Erythroblast (primary cell): ENCODE measurements around the gene NKAIN2.

Experiments
- GATA1 ChIP-seq: IDR thresholded peaks from 2 replicates; pipeline ENCODE4 v1.6.1; 2011; ENCODE audit warnings: low read depth, mild to moderate bottlenecking, control low read depth, low read length, moderate library complexity
- POLR2A ChIP-seq: IDR thresholded peaks from 2 replicates; pipeline ENCODE4 v1.6.1; 2011; ENCODE audit warnings: mild to moderate bottlenecking, low read length

DNA sequence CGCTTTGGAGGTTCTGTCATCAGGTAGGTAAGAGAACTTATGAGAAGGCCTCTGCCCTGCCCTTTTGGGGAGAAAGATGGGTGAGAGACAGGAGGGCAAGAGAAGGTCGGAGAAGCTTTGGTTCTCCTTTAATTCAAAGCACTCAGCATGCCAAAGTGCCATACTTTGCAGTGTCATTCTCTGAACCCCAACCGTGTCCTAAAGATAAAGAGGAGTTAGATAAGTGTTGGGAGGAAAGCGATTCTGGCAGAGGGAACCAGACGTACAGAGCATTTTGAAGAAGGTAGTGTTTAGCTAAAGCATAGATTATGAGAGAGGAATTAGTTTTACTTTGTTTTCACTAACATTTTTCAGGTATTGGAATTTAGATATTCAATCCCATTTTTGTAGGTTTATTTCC, 40.3 kb downstream of the NKAIN2 start:
- no peak for TF ChIP-seq POLR2A
- no peak for TF ChIP-seq GATA1
